Body of pancreas (tissue), 4 donors: ENCODE results near the gene KREMEN1. TPM values are rescaled to one million over a fixed set of nuclear protein-coding genes. Genes with fewer than 3 reads are reported as not detected.

Experiments used
- ATAC-seq: fragments of 150-250 bp; one replicate; pipeline ENCODE4 v1.9.1; 2016
- DNase-seq, 4 donors: peaks; one replicate each; pipeline ENCODE4 v3.0.0-alpha.2; 2019
- H3K27ac ChIP-seq, 4 donors: fragments of 200-600 bp; sonication (generic); 1 replicate in 3 of 4; 2 replicates in 1 of 4; pipeline versions ENCODE4 v1.5.1 to v1.6.1; 2016 to 2019; ENCODE audit warnings: mild to moderate bottlenecking in 1 of 4, mixed read lengths in 1 of 4, moderate library complexity in 1 of 4
- H3K27me3 ChIP-seq, 2 donors: fragments of 200-600 bp; sonication (generic); one replicate each; pipeline ENCODE4 v1.6.0; 2016; ENCODE audit warnings: mild to moderate bottlenecking in 1 of 2
- H3K36me3 ChIP-seq, 2 donors: fragments of 200-600 bp; sonication (generic); replicated peaks in 1 of 2; 2 replicates each; pipeline ENCODE4 v1.5.1; 2016; ENCODE audit warnings: low read depth in 2 of 2; ENCODE audit not compliant: insufficient read depth in 1 of 2
- H3K4me1 ChIP-seq: fragments of 200-600 bp; sonication (generic); one replicate; pipeline ENCODE4 v1.6.0; 2016
- H3K4me3 ChIP-seq, 2 donors: fragments of 200-600 bp; sonication (generic); 1 replicate in 1 of 2; 2 replicates in 1 of 2; pipeline ENCODE4 v1.5.1; 2016 to 2019
- H3K9me3 ChIP-seq, 3 donors: fragments of 200-600 bp; sonication (generic); 1 replicate in 2 of 3; 2 replicates in 1 of 3; pipeline ENCODE4 v1.5.1; 2016
- POLR2A ChIP-seq, 3 donors: fragments of 450-650 bp; IDR thresholded peaks; one replicate each; pipeline ENCODE4 v1.6.1; 2016; ENCODE audit warnings: antibody characterized with exemption in 3 of 3, mild to moderate bottlenecking in 2 of 3
- WGBS, 2 donors: methylation state at CpG; one replicate each; pipeline ENCODE4 v1.1.5; 2017; 5-methylcytosine and 5-hydroxymethylcytosine counted together
- intact Hi-C: fragments of 100-400 bp; cut with DNase I; formaldehyde crosslinking; loops from one replicate; pipeline ENCODE4 v1.15.1; 2023
- total RNA-seq, 2 donors: library from RNA; depleted of rRNA; stranded (reverse); fragments of >200 nt; gene quantifications; one replicate each; pipeline ENCODE4 v1.1.0, GENCODE V29; 2016
- TF ChIP-seq, protein P1 (sequence below), 7 experiments: fragments of 450-650 bp in 4 of 7; fragments of 200-600 bp in 3 of 7; sonication (generic) in 3 of 7; IDR thresholded peaks; one replicate each; pipeline ENCODE4 v1.5.1; 2016 to 2019; ENCODE audit warnings: antibody characterized with exemption in 7 of 7

Gene KREMEN1
- total RNA-seq, 2 donors from 2014 or later, result 6.6 to 7.3 TPM

DNA sequence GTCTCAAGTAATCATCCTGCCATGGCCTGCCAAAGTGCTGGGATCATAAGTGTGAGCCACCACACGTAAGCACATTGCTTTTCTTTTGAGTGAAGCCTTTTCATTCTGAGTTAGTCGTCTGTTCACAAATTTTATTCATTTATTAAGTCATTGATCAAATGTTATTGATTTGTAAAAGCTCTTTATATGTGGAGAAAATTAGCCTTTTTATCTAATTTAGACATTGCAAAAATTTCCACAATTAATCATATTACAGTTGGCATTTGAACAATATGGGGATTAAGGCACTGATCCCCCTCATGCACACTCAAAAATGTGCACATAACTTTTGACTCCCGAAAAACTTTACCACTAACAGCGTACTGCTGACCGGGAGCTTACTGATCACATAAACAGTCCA lies 125.4 kb downstream of the KREMEN1 start:
- H3K4me1 ChIP-seq, result no peaks in the 10 kb centered on the region
- no peak overlapping the region for H3K4me3 ChIP-seq
- no peak for ATAC-seq
- intact Hi-C loops, result no loop called here
- H3K27ac ChIP-seq, result no peak overlapping the region
- 96 to 97% methylated on average over 5 of the region's 5 CpGs for WGBS, 2 donors
- TF ChIP-seq POLR2A (IDR thresholded peaks at IDR 0.05), result no peak
- TF ChIP-seq, protein P1, sequence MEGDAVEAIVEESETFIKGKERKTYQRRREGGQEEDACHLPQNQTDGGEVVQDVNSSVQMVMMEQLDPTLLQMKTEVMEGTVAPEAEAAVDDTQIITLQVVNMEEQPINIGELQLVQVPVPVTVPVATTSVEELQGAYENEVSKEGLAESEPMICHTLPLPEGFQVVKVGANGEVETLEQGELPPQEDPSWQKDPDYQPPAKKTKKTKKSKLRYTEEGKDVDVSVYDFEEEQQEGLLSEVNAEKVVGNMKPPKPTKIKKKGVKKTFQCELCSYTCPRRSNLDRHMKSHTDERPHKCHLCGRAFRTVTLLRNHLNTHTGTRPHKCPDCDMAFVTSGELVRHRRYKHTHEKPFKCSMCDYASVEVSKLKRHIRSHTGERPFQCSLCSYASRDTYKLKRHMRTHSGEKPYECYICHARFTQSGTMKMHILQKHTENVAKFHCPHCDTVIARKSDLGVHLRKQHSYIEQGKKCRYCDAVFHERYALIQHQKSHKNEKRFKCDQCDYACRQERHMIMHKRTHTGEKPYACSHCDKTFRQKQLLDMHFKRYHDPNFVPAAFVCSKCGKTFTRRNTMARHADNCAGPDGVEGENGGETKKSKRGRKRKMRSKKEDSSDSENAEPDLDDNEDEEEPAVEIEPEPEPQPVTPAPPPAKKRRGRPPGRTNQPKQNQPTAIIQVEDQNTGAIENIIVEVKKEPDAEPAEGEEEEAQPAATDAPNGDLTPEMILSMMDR (IDR thresholded peaks at IDR 0.05), result no peak
- no peaks in the 10 kb centered on the region for H3K27me3 ChIP-seq
- H3K9me3 ChIP-seq, result no peaks in the 10 kb centered on the region
- no peak for DNase-seq
- no peaks in the 10 kb centered on the region for H3K36me3 ChIP-seq

DNA sequence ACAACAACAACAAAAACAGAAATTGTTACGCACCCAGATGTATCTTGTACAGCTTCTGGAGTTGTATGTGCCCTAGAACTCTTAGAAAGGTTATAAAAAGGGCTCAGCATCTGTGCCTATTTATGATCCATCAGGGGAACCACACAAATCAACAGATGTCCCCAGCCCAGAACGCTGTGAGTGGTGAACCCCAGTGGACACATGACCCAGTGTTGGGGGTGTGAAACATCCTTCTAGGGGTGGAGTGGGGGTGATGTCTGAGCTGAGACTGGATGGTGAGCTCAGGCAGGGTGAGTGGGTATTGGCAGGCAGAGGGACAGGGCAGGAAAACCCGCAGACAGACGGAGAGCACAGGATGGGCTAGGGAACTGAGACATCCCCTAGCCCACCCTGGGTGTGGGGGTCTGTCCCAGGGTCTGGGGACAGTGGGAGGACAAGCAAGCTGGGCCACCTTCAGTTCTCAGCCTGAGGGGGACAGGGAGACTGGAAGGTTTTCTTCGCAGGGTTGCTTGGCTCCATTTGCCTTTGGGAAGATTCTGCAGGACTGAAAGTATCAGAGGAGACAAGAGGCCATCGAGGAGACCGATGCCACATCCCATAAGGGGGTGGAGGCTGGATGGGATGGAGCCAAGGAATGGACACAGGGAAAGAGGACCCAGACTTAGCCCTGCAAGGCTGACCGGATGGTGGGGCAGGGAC lies 127.0 kb downstream of the KREMEN1 start:
- H3K9me3 ChIP-seq, result no peaks in the 10 kb centered on the region
- H3K27me3 ChIP-seq, result no peaks in the 10 kb centered on the region
- no peaks in the 10 kb centered on the region for H3K4me1 ChIP-seq
- intact Hi-C loops, result no loop called here
- ATAC-seq (no peak), DNase-seq (no peak)
- no peak overlapping the region for H3K4me3 ChIP-seq
- WGBS, 2 donors, result 83 to 87% methylated on average over 6 to 8 of the region's 8 CpGs
- TF ChIP-seq, protein P1 (IDR thresholded peaks at IDR 0.05), result no peak
- TF ChIP-seq POLR2A (IDR thresholded peaks at IDR 0.05), result no peak
- H3K27ac ChIP-seq, result no peak overlapping the region
- H3K36me3 ChIP-seq, result no peaks in the 10 kb centered on the region

DNA sequence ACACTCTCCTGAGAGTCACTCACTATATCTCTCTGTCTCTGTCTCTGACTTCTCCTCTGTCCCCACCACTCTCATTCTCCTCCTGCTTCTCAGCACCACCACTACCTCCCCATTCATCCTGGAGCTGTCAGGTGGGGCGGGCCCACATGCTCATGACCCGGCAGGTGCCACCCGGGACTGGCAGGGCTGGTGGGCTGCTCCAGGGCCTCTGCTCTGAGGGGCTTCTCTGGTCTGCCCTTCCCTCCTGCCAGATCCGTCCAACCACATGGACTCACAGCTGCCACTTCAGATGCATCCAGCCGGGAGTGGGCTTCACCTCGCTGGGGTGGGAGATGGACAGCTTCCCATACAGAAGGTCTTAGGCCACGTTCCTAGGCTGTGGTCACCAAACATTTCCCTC lies 128.1 kb downstream of the KREMEN1 start:
- no peak overlapping the region for H3K27ac ChIP-seq
- peaks cover 4% of the 10 kb centered on the region for H3K4me1 ChIP-seq
- ATAC-seq (no peak), DNase-seq (no peak)
- no peaks in the 10 kb centered on the region for H3K36me3 ChIP-seq
- intact Hi-C loops, result no loop called here
- H3K27me3 ChIP-seq, result no peaks in the 10 kb centered on the region
- H3K4me3 ChIP-seq, result no peak overlapping the region
- WGBS, 2 donors, result 87 to 89% methylated on average over 7 of the region's 7 CpGs
- no peak for TF ChIP-seq POLR2A (IDR thresholded peaks at IDR 0.05)
- TF ChIP-seq, protein P1 (IDR thresholded peaks at IDR 0.05), result no peak
- no peaks in the 10 kb centered on the region for H3K9me3 ChIP-seq

DNA sequence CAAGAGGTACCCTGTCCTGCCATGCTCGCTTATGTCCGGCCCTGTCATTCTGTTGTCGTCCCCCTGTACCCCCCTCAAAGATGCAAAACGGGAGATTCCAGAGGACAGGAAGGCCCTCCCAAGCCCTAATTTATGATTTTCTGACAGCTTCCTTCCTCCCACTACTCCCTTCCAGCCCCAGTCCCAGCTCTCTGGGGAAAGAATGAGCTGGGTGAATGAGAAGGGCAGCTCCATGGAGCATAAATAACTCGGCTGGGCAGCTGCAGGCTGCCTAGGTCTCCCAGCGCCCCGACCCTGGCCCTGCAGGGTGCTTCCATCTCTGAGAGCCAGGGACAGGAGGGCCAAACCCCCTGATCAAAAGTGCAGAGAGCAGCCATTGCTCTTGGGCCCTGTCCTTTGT lies 128.9 kb downstream of the KREMEN1 start:
- no peaks in the 10 kb centered on the region for H3K36me3 ChIP-seq
- DNase-seq (no peak), ATAC-seq (no peak)
- H3K4me3 ChIP-seq, result no peak overlapping the region
- peak overlapping the region in 1 of 4 donors; percentile 50 for H3K27ac ChIP-seq
- WGBS, 2 donors, result 67 to 90% methylated on average over 5 to 7 of the region's 7 CpGs
- H3K27me3 ChIP-seq, result no peaks in the 10 kb centered on the region
- peaks cover 13% of the 10 kb centered on the region for H3K4me1 ChIP-seq
- intact Hi-C loops, result no loop called here
- TF ChIP-seq, protein P1 (IDR thresholded peaks at IDR 0.05), result no peak
- no peak for TF ChIP-seq POLR2A (IDR thresholded peaks at IDR 0.05)
- H3K9me3 ChIP-seq, result no peaks in the 10 kb centered on the region
